GM23338 (cell line): ENCODE data around the gene SORL1-AS1.

Experiments
- ATAC-seq: fragments of 200-7000 bp; cut with Tn5 transposase; 3 replicates; pipeline ENCODE4 v1.9.1; 2020
- DNase-seq: peaks from one replicate; pipeline ENCODE4 v3.0.0-alpha.2; 2015; ENCODE audit warnings: low spot score
- H2AFZ ChIP-seq: fragments of 200-600 bp; sonication (generic); 2 replicates; pipeline ENCODE4 v1.8.0; 2016; ENCODE audit warnings: antibody characterized with exemption, mild to moderate bottlenecking, moderate library complexity
- H3F3A ChIP-seq: fragments of 200-600 bp; sonication (generic); replicated peaks from 2 replicates; pipeline ENCODE4 v1.8.0; 2017; ENCODE audit warnings: antibody characterized with exemption, mixed run types, low read depth
- H3K27ac ChIP-seq: fragments of 200-600 bp; sonication (generic); 2 replicates; pipeline ENCODE4 v1.6.1; 2016; ENCODE audit warnings: low read depth
- H3K27me3 ChIP-seq: fragments of 200-600 bp; sonication (generic); 2 replicates; pipeline ENCODE4 v1.8.0; 2016; ENCODE audit warnings: mild to moderate bottlenecking, mixed run types, moderate library complexity; ENCODE audit not compliant: insufficient read depth
- H3K36me3 ChIP-seq: fragments of 200-600 bp; sonication (generic); 2 replicates; pipeline ENCODE4 v1.8.0; 2016; ENCODE audit warnings: mild to moderate bottlenecking; ENCODE audit not compliant: insufficient read depth
- H3K4me1 ChIP-seq: fragments of 200-600 bp; sonication (generic); 2 replicates; pipeline ENCODE4 v1.8.0; 2016; ENCODE audit warnings: mild to moderate bottlenecking, moderate library complexity; ENCODE audit not compliant: insufficient read depth
- H3K4me2 ChIP-seq: fragments of 200-600 bp; sonication (generic); 2 replicates; pipeline ENCODE4 v1.7.1; 2017; ENCODE audit warnings: mixed run types
- H3K4me3 ChIP-seq: fragments of 200-600 bp; sonication (generic); 2 replicates; pipeline ENCODE4 v1.6.1; 2016; ENCODE audit warnings: mixed run types
- H3K79me2 ChIP-seq: fragments of 200-600 bp; sonication (generic); replicated peaks from 2 replicates; pipeline ENCODE4 v1.8.0; 2017; ENCODE audit warnings: mild to moderate bottlenecking; ENCODE audit not compliant: insufficient read depth
- H3K9me2 ChIP-seq: fragments of 200-600 bp; sonication (generic); 2 replicates; pipeline ENCODE4 v1.8.0; 2017; ENCODE audit not compliant: insufficient read depth
- H4K20me1 ChIP-seq: fragments of 200-600 bp; sonication (generic); replicated peaks from 2 replicates; pipeline ENCODE4 v1.8.0; 2017; ENCODE audit warnings: mild to moderate bottlenecking; ENCODE audit not compliant: insufficient read depth
- H3K27ac Mint-ChIP-seq: 2 replicates; pipeline ENCODE4 v1.8.0; 2020; ENCODE audit warnings: inconsistent platforms, mild to moderate bottlenecking, moderate library complexity, mixed read lengths
- H3K27me3 Mint-ChIP-seq: 3 replicates; pipeline ENCODE4 v1.8.0; 2022; ENCODE audit warnings: low read depth, mild to moderate bottlenecking, moderate library complexity, mixed read lengths, inconsistent platforms; ENCODE audit not compliant: insufficient read depth, poor library complexity
- H3K36me3 Mint-ChIP-seq: 3 replicates; pipeline ENCODE4 v1.8.0; 2021; ENCODE audit warnings: low read depth, mild to moderate bottlenecking, inconsistent platforms, moderate library complexity, mixed read lengths
- H3K4me1 Mint-ChIP-seq: 3 replicates; pipeline ENCODE4 v1.8.0; 2020; ENCODE audit warnings: mild to moderate bottlenecking, inconsistent platforms, mixed read lengths
- H3K4me3 Mint-ChIP-seq: 3 replicates; pipeline ENCODE4 v1.8.0; 2021; ENCODE audit warnings: moderate library complexity, mild to moderate bottlenecking, inconsistent platforms, mixed read lengths
- H3K9me3 Mint-ChIP-seq: 3 replicates; pipeline ENCODE4 v1.8.0; 2020; ENCODE audit warnings: moderate library complexity, mild to moderate bottlenecking, inconsistent platforms, mixed read lengths
- CREB1 ChIP-seq: fragments of 250-450 bp; sonication (Bioruptor Pico); IDR thresholded peaks from 2 replicates; pipeline ENCODE4 v1.5.0; 2020; ENCODE audit warnings: low read depth, mild to moderate bottlenecking, moderate library complexity
- CTCF ChIP-seq, 2 experiments: fragments of 200-600 bp in 1 of 2; sonication (generic) in 1 of 2; conservative IDR thresholded peaks; 2 replicates each; pipeline versions ENCODE4 v1.5.1 to v1.6.1; 2016 to 2017; ENCODE audit warnings: antibody characterized with exemption in 2 of 2, low read depth in 2 of 2, mild to moderate bottlenecking in 2 of 2, moderate library complexity in 1 of 2
- EZH2 ChIP-seq: fragments of 200-600 bp; sonication (generic); IDR thresholded peaks from one replicate; pipeline ENCODE4 v1.8.0; 2017; ENCODE audit warnings: antibody characterized with exemption, mild to moderate bottlenecking, low read depth; ENCODE audit not compliant: unreplicated experiment
- EZH2phosphoT487 ChIP-seq: fragments of 200-600 bp; sonication (generic); IDR thresholded peaks from one replicate; pipeline ENCODE4 v1.8.1; 2018; ENCODE audit warnings: antibody characterized with exemption; ENCODE audit not compliant: unreplicated experiment
- JUNB ChIP-seq: IDR thresholded peaks from one replicate; pipeline ENCODE4 v1.6.1; 2016; ENCODE audit warnings: antibody characterized with exemption; ENCODE audit not compliant: unreplicated experiment
- NANOG ChIP-seq: IDR thresholded peaks from 2 replicates; pipeline ENCODE4 v1.6.1; 2016; ENCODE audit warnings: antibody characterized with exemption, borderline replicate concordance
- POLR2AphosphoS5 ChIP-seq: IDR thresholded peaks from 2 replicates; pipeline ENCODE4 v1.6.1; 2016; ENCODE audit warnings: antibody characterized with exemption, low read depth
- STAT1 ChIP-seq: IDR thresholded peaks from one replicate; pipeline ENCODE4 v1.6.1; 2016; ENCODE audit warnings: antibody characterized with exemption; ENCODE audit not compliant: unreplicated experiment
- ZNF114 ChIP-seq: fragments of 250-450 bp; sonication (Bioruptor Pico); IDR thresholded peaks from 2 replicates; pipeline ENCODE4 v1.5.0; 2020; ENCODE audit warnings: mild to moderate bottlenecking, moderate library complexity
- ZNF331 ChIP-seq: fragments of 250-450 bp; sonication (Bioruptor Pico); IDR thresholded peaks from 2 replicates; pipeline ENCODE4 v1.5.0; 2020; ENCODE audit warnings: low read depth, mild to moderate bottlenecking, moderate library complexity
- TF ChIP-seq, protein P1 (sequence below): IDR thresholded peaks from 2 replicates; pipeline ENCODE4 v1.6.1; 2016; ENCODE audit warnings: antibody characterized with exemption
- TF ChIP-seq, protein P2 (sequence below): fragments of 250-450 bp; sonication (Bioruptor Pico); IDR thresholded peaks from 2 replicates; pipeline ENCODE4 v1.5.0; 2020; ENCODE audit warnings: mild to moderate bottlenecking, moderate library complexity
- TF ChIP-seq, protein P3 (sequence below): IDR thresholded peaks from one replicate; pipeline ENCODE4 v1.6.1; 2018; ENCODE audit warnings: antibody characterized with exemption; ENCODE audit not compliant: unreplicated experiment

Gene SORL1-AS1

GRCh38 chr11:121425828-121426227 is 26.9 kb downstream of the SORL1-AS1 start:
- Mint-ChIP-seq H3K9me3 (peaks cover 8% of the 10 kb centered on the region), H3K27ac (no peak overlapping the region), H3K4me1 (peaks cover 19% of the 10 kb centered on the region), H3K4me3 (no peak overlapping the region), H3K27me3 (peaks cover 20% of the 10 kb centered on the region), H3K36me3 (peaks cover 2% of the 10 kb centered on the region; the same call in 1 of the 3 replicates)
- Histone ChIP-seq H3K4me3 (no peak overlapping the region), H3K27ac (no peak overlapping the region), H3F3A (no peaks in the 10 kb centered on the region), H4K20me1 (no peaks in the 10 kb centered on the region), H3K36me3 (no peaks in the 10 kb centered on the region), H3K27me3 (peaks cover 15% of the 10 kb centered on the region), H3K9me2 (peaks cover 24% of the 10 kb centered on the region), H3K4me1 (peaks cover 10% of the 10 kb centered on the region), H3K4me2 (no peak overlapping the region), H2AFZ (no peak overlapping the region), H3K79me2 (no peaks in the 10 kb centered on the region)
- TF ChIP-seq, protein P1, sequence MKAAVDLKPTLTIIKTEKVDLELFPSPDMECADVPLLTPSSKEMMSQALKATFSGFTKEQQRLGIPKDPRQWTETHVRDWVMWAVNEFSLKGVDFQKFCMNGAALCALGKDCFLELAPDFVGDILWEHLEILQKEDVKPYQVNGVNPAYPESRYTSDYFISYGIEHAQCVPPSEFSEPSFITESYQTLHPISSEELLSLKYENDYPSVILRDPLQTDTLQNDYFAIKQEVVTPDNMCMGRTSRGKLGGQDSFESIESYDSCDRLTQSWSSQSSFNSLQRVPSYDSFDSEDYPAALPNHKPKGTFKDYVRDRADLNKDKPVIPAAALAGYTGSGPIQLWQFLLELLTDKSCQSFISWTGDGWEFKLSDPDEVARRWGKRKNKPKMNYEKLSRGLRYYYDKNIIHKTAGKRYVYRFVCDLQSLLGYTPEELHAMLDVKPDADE = no peak
- TF ChIP-seq EZH2 (no peak), NANOG (no peak), JUNB (no peak), STAT1 (no peak), CTCF (conservative IDR thresholded peaks at IDR 0.05; ENCODE audit: low read depth in 2 of 2) (no peak), CREB1 (CRISPR knock-in tag) (no peak), ZNF331 (no peak), POLR2AphosphoS5 (no peak), ZNF114 (CRISPR knock-in tag) (no peak), EZH2phosphoT487 (no peak)
- TF ChIP-seq, protein P2, sequence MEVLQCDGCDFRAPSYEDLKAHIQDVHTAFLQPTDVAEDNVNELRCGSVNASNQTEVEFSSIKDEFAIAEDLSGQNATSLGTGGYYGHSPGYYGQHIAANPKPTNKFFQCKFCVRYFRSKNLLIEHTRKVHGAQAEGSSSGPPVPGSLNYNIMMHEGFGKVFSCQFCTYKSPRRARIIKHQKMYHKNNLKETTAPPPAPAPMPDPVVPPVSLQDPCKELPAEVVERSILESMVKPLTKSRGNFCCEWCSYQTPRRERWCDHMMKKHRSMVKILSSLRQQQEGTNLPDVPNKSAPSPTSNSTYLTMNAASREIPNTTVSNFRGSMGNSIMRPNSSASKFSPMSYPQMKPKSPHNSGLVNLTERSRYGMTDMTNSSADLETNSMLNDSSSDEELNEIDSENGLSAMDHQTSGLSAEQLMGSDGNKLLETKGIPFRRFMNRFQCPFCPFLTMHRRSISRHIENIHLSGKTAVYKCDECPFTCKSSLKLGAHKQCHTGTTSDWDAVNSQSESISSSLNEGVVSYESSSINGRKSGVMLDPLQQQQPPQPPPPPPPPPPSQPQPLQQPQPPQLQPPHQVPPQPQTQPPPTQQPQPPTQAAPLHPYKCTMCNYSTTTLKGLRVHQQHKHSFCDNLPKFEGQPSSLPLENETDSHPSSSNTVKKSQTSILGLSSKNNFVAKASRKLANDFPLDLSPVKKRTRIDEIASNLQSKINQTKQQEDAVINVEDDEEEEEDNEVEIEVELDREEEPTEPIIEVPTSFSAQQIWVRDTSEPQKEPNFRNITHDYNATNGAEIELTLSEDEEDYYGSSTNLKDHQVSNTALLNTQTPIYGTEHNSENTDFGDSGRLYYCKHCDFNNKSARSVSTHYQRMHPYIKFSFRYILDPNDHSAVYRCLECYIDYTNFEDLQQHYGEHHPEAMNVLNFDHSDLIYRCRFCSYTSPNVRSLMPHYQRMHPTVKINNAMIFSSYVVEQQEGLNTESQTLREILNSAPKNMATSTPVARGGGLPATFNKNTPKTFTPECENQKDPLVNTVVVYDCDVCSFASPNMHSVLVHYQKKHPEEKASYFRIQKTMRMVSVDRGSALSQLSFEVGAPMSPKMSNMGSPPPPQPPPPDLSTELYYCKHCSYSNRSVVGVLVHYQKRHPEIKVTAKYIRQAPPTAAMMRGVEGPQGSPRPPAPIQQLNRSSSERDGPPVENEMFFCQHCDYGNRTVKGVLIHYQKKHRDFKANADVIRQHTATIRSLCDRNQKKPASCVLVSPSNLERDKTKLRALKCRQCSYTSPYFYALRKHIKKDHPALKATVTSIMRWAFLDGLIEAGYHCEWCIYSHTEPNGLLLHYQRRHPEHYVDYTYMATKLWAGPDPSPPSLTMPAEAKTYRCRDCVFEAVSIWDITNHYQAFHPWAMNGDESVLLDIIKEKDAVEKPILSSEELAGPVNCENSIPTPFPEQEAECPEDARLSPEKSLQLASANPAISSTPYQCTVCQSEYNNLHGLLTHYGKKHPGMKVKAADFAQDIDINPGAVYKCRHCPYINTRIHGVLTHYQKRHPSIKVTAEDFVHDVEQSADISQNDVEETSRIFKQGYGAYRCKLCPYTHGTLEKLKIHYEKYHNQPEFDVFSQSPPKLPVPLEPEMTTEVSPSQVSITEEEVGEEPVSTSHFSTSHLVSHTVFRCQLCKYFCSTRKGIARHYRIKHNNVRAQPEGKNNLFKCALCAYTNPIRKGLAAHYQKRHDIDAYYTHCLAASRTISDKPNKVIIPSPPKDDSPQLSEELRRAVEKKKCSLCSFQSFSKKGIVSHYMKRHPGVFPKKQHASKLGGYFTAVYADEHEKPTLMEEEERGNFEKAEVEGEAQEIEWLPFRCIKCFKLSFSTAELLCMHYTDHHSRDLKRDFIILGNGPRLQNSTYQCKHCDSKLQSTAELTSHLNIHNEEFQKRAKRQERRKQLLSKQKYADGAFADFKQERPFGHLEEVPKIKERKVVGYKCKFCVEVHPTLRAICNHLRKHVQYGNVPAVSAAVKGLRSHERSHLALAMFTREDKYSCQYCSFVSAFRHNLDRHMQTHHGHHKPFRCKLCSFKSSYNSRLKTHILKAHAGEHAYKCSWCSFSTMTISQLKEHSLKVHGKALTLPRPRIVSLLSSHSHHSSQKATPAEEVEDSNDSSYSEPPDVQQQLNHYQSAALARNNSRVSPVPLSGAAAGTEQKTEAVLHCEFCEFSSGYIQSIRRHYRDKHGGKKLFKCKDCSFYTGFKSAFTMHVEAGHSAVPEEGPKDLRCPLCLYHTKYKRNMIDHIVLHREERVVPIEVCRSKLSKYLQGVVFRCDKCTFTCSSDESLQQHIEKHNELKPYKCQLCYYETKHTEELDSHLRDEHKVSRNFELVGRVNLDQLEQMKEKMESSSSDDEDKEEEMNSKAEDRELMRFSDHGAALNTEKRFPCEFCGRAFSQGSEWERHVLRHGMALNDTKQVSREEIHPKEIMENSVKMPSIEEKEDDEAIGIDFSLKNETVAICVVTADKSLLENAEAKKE (CRISPR knock-in tag) = no peak
- TF ChIP-seq, protein P3, sequence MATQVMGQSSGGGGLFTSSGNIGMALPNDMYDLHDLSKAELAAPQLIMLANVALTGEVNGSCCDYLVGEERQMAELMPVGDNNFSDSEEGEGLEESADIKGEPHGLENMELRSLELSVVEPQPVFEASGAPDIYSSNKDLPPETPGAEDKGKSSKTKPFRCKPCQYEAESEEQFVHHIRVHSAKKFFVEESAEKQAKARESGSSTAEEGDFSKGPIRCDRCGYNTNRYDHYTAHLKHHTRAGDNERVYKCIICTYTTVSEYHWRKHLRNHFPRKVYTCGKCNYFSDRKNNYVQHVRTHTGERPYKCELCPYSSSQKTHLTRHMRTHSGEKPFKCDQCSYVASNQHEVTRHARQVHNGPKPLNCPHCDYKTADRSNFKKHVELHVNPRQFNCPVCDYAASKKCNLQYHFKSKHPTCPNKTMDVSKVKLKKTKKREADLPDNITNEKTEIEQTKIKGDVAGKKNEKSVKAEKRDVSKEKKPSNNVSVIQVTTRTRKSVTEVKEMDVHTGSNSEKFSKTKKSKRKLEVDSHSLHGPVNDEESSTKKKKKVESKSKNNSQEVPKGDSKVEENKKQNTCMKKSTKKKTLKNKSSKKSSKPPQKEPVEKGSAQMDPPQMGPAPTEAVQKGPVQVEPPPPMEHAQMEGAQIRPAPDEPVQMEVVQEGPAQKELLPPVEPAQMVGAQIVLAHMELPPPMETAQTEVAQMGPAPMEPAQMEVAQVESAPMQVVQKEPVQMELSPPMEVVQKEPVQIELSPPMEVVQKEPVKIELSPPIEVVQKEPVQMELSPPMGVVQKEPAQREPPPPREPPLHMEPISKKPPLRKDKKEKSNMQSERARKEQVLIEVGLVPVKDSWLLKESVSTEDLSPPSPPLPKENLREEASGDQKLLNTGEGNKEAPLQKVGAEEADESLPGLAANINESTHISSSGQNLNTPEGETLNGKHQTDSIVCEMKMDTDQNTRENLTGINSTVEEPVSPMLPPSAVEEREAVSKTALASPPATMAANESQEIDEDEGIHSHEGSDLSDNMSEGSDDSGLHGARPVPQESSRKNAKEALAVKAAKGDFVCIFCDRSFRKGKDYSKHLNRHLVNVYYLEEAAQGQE = no peak
- ATAC-seq (no peak), DNase-seq (no peak)
